Measurements from ENCODE around the gene SLC25A47. TPM values are rescaled to one million over a fixed set of nuclear protein-coding genes. Genes with fewer than 3 reads are reported as not detected.

SLC25A47 gene
- total and polyA plus RNA-seq, 2 of the 4 experiments (the other 2 are of a cell fraction), result not detected

DNA sequence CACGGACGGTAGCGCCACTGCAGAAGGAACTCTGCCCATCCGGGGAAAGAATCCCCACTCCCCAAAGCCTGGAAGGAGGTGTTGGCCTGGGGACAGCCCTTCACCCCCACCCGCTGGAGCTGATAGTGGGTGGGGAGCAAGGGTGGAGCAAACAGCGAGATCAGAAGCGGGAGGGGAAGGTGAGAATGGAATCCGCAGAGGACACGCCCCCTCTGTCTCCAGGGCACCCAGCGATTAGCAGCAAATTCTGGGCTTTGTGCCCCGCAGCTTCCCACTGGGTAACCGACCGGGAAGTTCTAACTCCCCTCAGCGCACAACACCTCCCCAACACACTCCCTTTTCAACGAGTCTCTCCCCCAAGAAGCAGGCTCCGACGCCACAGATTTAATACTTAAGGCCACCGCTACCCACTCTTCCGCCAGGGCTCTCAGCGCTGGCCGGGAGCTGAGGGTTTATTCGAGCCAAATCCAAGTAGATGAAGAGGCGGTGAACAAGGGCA, 18.3 kb upstream of the SLC25A47 start:
- Histone ChIP-seq H3K14ac (replicated peaks; ENCODE audit: low read depth, low read length) (no peak overlapping the region), H2BK120ac (ENCODE audit: low read depth, low read length) (no peak overlapping the region), H3K36me3 (ENCODE audit: control insufficient read depth, insufficient read depth, low read length) (peaks cover 7% of the 10 kb centered on the region; the same call in 1 of the 2 replicates), H4K91ac (ENCODE audit: insufficient read depth, low read depth, low read length) (no peak overlapping the region), H3K4me2 (ENCODE audit: low read depth, low read length) (peak overlapping the region; percentile 81), H3K4me3 (ENCODE audit: insufficient read depth, low read depth, low read length) (peak overlapping the region; percentile 87), H2BK20ac (ENCODE audit: low read depth, low read length) (no peak overlapping the region), H2AK5ac (ENCODE audit: low read depth, low read length) (no peak overlapping the region), H2BK5ac (ENCODE audit: low read depth, low read length, poor library complexity, severe bottlenecking) (no peak overlapping the region), H3K27me3 (ENCODE audit: control insufficient read depth, insufficient read depth, low read length) (no peaks in the 10 kb centered on the region), H4K8ac (ENCODE audit: low read depth in 2 of 2, low read length in 2 of 2) (no peak overlapping the region), H3K27ac (ENCODE audit: insufficient read depth, low read length) (peak overlapping the region; percentile 19), H3K9me1 (ENCODE audit: insufficient read depth, low read length) (peaks cover 4% of the 10 kb centered on the region), H4K5ac (ENCODE audit: low read depth, low read length) (no peak overlapping the region), H3K4me1 (ENCODE audit: control insufficient read depth, insufficient read depth, low read length) (peaks cover 15% of the 10 kb centered on the region; the same call in 1 of the 2 replicates), H3K9ac (ENCODE audit: low read depth, low read length) (peak overlapping the region; percentile 78), H2BK15ac (ENCODE audit: low read depth, low read length) (no peak overlapping the region), H3K23ac (ENCODE audit: low read depth, low read length) (0 out of 2 replicates have a peak overlapping the region, but pooled peaks have one; percentile 15), H2AK9ac (replicated peaks; ENCODE audit: low read depth, low read length, poor library complexity) (peak overlapping the region; percentile 92), H3K56ac (ENCODE audit: extremely low read depth, insufficient read depth, low read length) (no peak overlapping the region), H3K9me3 (ENCODE audit: control insufficient read depth, insufficient read depth, low read length) (no peaks in the 10 kb centered on the region), H3K18ac (ENCODE audit: low read depth, low read length) (no peak overlapping the region), H3K4ac (ENCODE audit: low read depth, low read length) (no peak overlapping the region; the same call in 1 of the 2 replicates), H4K20me1 (ENCODE audit: insufficient read depth, low read length) (peaks cover 38% of the 10 kb centered on the region), H3K79me1 (ENCODE audit: low read depth in 1 of 2, low read length in 2 of 2) (peaks cover 12 to 68% of the 10 kb centered on the region in 2 experiments), H2AFZ (replicated peaks; ENCODE audit: low read length, poor library complexity) (peak overlapping the region; percentile 96)
- intact Hi-C loops (cut with micrococcal nuclease), result loop anchor here (5.0 kb wide), 2 partner anchors 37 to 57 kb away; no protein-coding TSS in a partner anchor
- in situ Hi-C loops (cut with MboI; ENCODE audit: low sequenced_read_pairs), result no loop called here
- no peak for TF ChIP-seq BHLHE40 (IDR thresholded peaks at IDR 0.05; ENCODE audit: low read depth, low read length)
- no peak for TF ChIP-seq MAZ (IDR thresholded peaks at IDR 0.05; ENCODE audit: borderline replicate concordance, low read depth, low read length)
- TF ChIP-seq RAD21 (IDR thresholded peaks at IDR 0.05; ENCODE audit: low read length), result no peak
- TF ChIP-seq, protein P1, sequence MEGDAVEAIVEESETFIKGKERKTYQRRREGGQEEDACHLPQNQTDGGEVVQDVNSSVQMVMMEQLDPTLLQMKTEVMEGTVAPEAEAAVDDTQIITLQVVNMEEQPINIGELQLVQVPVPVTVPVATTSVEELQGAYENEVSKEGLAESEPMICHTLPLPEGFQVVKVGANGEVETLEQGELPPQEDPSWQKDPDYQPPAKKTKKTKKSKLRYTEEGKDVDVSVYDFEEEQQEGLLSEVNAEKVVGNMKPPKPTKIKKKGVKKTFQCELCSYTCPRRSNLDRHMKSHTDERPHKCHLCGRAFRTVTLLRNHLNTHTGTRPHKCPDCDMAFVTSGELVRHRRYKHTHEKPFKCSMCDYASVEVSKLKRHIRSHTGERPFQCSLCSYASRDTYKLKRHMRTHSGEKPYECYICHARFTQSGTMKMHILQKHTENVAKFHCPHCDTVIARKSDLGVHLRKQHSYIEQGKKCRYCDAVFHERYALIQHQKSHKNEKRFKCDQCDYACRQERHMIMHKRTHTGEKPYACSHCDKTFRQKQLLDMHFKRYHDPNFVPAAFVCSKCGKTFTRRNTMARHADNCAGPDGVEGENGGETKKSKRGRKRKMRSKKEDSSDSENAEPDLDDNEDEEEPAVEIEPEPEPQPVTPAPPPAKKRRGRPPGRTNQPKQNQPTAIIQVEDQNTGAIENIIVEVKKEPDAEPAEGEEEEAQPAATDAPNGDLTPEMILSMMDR (conservative IDR thresholded peaks at IDR 0.05; ENCODE audit: low read depth, low read length), result no peak
- TF ChIP-seq, protein P2, sequence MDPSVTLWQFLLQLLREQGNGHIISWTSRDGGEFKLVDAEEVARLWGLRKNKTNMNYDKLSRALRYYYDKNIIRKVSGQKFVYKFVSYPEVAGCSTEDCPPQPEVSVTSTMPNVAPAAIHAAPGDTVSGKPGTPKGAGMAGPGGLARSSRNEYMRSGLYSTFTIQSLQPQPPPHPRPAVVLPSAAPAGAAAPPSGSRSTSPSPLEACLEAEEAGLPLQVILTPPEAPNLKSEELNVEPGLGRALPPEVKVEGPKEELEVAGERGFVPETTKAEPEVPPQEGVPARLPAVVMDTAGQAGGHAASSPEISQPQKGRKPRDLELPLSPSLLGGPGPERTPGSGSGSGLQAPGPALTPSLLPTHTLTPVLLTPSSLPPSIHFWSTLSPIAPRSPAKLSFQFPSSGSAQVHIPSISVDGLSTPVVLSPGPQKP (IDR thresholded peaks at IDR 0.05; ENCODE audit: borderline replicate concordance, low read depth, low read length), result no peak
- no peak for TF ChIP-seq CEBPB (IDR thresholded peaks at IDR 0.05; ENCODE audit: low read depth, low read length)
- TF ChIP-seq NFE2L2 (IDR thresholded peaks at IDR 0.05; ENCODE audit: low read depth, low read length), result no peak
- TF ChIP-seq RCOR1 (IDR thresholded peaks at IDR 0.05; ENCODE audit: insufficient replicate concordance, low read length), result no peak
- no peak for TF ChIP-seq FOS (IDR thresholded peaks at IDR 0.05; ENCODE audit: low read depth, low read length)
- TF ChIP-seq SMC3 (IDR thresholded peaks at IDR 0.05; ENCODE audit: low read depth, low read length), result no peak
- TF ChIP-seq, protein P3, sequence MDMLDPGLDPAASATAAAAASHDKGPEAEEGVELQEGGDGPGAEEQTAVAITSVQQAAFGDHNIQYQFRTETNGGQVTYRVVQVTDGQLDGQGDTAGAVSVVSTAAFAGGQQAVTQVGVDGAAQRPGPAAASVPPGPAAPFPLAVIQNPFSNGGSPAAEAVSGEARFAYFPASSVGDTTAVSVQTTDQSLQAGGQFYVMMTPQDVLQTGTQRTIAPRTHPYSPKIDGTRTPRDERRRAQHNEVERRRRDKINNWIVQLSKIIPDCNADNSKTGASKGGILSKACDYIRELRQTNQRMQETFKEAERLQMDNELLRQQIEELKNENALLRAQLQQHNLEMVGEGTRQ (IDR thresholded peaks at IDR 0.05; ENCODE audit: low read depth, low read length), result no peak
- no peak for TF ChIP-seq MAFK (IDR thresholded peaks at IDR 0.05; ENCODE audit: low read depth, low read length)
- no peak for TF ChIP-seq RFX5 (IDR thresholded peaks at IDR 0.05; ENCODE audit: low read depth, low read length)
- no peak for TF ChIP-seq POLR2A (IDR thresholded peaks at IDR 0.05; ENCODE audit: low read depth, low read length)
- no peak for TF ChIP-seq CHD1 (IDR thresholded peaks at IDR 0.05; ENCODE audit: low read depth, low read length)
- TF ChIP-seq MXI1 (IDR thresholded peaks at IDR 0.05; ENCODE audit: borderline replicate concordance, low read depth, low read length), result no peak
- dilution Hi-C loops (cut with HindIII; ENCODE audit: low sequenced_read_pairs, unreplicated experiment), result no loop called here
- no TSS peak for BruUV-seq (replicated peaks)
- WGBS, 2 experiments (ENCODE audit: extremely low coverage in 2 of 2, insufficient read length in 1 of 2), result 0% methylated on average over 2 of the region's 23 CpGs; no CpG with 5 or more reads in 1 of the 2 experiments
- POLR2A ChIA-PET (ENCODE audit: unreplicated experiment), result no interaction called here
- ATAC-seq (ENCODE audit: low read depth), result peak; percentile 1; the same call in 1 of the 2 replicates
- DNase-seq, result peak; percentile 22
- CTCF ChIA-PET, result interaction anchor here (1.0 to 1.6 kb wide), 2 partner anchors 73 to 80 kb away, joined by 4 to 5 read pairs; no protein-coding TSS in a partner anchor
